Endothelial cell of hepatic sinusoid (primary cell): ENCODE results near the gene MRPL50.
"Not testable (repeated sequence)": the region's sequence is repeated elsewhere in the genome, so short reads cannot be mapped to it uniquely, and the experiment has no call there.

Experiments used
- in situ Hi-C: cut with HindIII; loops from 2 replicates; pipeline ENCODE4 v1.10.0; 2017; ENCODE audit warnings: low sequenced_read_pairs

The MRPL50 gene

GRCh38 chr9:101418518-101419430, 20.4 kb upstream of the MRPL50 start:
- in situ Hi-C loops, result no loop called here

- in situ Hi-C loops, result no loop called here
These were observed 19.6 kb upstream of the MRPL50 start for GRCh38 chr9:101417977-101418376.

GRCh38 chr9:101417389-101417788, 19.0 kb upstream of the MRPL50 start:
- in situ Hi-C loops, result no loop called here

DNA sequence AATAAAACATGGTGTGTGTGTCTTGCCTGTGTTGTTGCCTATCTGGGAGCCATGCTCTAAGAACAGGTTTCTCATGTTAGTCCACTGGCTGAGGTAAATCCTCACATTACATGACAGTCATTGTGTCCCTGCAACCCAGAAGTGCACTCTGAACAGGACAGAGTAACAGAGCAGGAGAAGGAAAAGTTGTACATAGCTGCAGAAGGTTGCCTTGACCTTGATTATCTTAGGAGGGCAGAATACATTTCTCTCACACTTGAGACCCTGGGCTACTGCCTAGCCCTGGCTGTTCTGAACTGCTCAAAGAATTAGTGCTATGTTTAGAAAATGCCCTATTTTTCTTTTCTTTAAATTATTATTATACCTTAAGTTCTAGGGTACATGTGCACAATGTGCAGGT, 17.2 kb upstream of the MRPL50 start:
- in situ Hi-C loops, result no loop called here

DNA sequence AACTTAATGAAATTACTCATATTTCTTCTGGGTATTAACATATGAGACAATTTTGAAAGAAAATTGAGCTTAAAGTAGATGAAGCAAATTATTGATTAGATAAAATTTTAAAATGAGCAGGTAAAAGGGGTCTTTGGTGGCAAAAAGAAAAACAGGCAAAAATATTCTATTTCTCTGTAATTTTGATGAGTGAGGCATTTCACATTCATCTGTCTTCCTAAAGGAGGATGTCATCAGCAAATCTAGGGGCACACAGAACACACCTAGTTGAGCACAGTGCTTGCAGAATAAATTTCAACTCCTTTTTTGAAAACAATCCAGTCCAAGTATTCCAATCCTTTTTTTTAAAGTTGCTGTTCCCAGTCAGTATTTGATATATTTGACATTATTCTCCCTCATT, 16.4 kb upstream of the MRPL50 start:
- in situ Hi-C loops, result no loop called here

DNA sequence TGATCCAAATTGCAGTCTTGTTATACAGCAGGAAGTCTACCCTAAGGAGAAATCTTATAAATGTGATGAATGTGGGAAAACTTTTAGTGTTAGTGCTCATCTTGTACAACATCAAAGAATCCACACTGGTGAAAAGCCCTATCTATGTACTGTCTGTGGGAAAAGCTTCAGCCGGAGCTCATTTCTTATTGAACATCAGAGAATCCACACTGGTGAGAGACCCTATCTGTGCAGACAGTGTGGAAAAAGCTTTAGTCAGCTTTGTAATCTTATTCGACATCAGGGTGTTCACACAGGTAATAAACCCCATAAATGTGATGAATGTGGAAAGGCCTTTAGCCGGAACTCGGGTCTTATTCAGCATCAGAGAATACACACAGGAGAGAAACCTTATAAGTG, 10.7 kb upstream of the MRPL50 start:
- in situ Hi-C loops, result no loop called here

DNA sequence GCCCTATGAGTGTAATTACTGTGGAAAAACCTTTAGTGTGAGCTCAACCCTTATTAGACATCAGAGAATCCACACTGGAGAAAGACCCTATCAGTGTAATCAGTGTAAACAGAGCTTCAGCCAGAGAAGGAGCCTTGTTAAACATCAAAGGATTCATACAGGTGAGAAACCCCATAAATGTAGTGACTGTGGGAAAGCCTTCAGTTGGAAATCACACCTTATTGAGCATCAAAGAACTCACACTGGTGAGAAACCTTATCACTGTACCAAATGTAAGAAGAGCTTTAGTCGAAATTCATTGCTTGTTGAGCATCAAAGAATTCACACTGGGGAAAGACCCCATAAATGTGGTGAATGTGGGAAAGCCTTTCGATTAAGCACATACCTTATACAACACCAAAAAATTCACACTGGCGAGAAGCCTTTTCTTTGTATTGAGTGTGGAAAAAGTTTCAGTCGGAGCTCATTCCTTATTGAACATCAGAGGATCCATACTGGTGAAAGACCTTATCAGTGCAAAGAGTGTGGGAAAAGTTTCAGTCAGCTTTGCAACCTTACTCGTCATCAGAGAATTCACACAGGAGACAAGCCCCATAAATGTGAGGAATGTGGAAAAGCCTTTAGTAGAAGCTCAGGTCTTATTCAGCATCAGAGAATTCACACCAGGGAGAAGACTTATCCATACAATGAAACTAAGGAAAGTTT, 10.1 kb upstream of the MRPL50 start:
- in situ Hi-C loops, result no loop called here

DNA sequence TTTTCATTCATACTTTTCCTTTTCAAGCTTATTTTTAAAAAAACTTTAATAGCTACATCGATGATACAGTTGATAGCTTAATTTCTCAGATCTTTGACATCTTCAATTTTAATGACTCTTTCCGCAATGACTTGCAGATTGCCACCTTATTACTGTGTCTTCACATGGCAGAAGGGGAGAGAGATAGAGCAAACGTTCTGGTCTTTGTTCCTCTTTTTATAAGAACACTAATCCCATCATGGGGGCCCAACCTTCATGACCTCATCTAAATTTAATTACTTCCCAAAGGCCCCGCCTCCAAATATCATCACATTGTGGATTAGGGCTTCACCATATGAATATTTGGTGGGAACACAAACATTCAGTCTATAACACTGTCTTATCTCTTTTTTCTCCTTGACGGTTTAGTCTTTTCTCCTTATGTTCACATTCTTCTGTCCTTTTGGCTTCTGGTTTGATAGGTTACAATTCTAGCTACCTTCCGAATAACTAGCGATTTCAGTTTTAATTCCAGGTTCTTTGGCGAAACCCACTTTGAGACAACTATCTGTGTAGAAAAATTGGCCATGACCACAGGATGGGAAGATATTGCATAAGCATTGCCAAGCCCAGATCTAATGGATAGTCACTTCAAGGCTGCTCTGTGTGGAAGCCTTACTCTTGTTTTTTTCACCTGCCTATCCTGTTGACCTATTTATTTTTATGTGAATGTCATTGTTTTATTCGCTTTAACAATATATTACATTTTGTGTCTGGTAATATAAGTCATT, 5.3 kb upstream of the MRPL50 start:
- in situ Hi-C loops, result no loop called here

GRCh38 chr9:101400120-101400519, 1.7 kb upstream of the MRPL50 start:
- in situ Hi-C loops, result no loop called here

DNA sequence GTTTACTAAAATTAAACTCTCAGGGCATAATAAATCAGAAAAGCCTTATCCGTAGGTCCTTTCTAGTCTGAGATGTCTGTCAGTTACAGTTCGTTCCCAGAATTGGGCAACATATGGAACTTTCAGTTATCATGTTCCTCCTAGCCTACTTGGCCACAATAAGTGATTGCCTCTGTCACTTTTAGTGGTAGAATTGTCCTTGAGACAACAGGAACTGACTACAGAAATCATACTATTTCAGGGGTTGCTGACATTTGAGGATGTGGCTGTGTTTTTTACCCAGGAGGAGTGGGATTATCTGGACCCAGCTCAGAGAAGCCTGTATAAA, 1.2 kb upstream of the MRPL50 start:
- in situ Hi-C loops, result no loop called here

DNA sequence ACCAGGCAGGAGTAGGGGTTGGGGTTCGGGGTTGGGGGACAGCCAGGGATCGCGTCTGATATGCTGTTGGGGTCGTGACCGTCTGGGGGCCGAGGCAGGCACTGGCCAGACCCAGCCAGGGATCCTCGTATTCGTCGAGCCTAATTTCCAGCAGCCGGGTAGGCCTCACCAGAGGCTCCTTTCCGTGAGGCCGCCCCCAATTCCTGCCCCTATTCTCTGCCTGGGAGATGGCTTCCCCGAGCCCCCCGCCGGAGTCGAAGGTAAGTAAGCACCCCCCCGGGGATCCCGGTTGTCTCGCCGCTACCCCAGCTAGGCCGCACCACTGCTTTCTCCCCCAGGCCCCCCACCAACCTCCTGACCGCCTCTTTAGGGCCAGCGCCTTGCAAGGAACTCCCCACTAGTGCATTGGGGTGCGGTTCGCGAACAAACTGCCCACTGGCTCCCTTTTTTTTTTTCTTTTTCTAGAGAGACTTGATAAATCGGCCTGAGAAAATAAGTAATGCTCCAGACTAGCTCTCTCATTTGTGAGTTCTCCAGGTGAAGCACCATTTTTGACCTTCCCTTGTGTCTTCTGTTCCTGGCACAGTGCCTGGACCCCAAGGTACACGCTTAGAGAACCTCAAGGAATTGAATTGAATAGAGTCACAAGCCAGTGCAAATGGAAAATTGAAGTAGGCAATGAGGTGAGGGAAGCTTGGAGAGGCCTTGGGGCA, 668 bp upstream of the MRPL50 start:
- in situ Hi-C loops, result no loop called here

DNA sequence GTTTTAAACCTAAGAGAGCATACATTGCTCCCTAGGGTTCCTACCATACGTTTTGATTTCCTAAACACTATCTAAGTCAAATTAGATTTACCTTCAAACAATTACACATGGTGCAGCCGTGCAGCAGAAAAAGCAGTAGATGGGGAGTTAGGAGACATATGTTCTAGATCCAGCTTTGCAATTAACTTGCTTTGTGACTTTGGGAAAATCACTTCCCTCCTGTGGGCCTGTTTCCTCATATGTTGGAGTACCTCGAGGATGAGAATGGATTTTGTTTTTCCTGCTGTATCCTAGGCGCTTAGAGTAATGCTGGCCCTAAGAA, 711 bp downstream of the MRPL50 start:
- in situ Hi-C loops, result no loop called here

DNA sequence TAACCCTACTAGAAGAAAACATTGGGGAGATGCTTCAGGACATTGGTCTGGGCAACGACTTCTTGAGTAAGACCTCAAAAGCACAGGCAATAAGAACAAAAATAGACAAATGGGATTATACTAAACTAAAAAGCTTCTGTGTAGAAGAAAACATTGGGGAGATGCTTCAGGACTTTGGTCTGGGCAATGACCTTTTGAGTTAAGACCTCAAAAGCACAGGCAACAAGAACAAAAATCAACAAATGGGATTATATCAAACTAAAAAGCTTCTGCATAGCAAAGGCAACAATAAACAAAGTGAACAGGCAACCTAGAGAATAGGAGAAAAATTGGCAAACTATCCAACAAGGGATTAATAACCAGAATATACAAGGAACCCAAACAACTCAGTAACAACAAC, 3.7 kb downstream of the MRPL50 start:
- in situ Hi-C loops, result no loop called here

DNA sequence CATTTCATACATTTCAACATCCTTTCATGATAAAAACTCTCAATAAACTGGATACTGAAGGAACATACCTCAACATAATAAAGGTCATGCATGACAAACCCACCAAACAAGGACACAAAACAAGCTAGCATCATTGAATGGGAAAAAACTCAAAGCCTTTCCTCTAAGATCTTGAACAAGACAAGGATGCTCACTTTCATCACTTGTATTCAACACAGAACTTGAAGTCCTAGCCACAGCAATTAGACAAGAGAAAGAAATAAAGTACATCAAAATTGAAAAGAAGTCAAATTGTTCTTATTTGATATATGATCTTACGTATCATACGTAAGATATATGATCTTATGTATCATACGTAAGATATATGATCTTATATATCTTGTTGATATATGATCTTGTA, 5.3 kb downstream of the MRPL50 start:
- in situ Hi-C loops, result no loop called here

DNA sequence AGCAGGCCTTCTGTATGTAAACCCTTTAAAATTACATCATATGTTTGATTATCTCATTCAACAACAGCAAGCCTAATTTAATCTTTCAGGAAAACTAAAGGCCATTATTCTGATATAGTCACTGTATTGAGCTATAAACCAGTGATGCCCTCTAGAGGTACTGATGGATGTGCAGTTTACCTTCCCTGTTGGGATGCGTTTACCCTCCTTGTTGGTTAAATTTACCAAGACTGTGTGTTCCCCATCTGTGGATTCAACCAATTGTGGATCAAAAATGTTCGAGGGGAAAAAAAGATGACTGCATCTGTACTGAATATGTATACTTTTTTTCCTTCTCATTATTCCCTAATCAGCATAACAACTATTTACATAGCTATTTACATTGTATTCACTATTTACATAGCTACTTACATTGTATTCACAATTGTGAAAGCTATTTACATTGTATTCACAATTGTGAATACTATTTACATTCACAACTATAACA, 9.9 kb downstream of the MRPL50 start:
- in situ Hi-C loops, result no loop called here

GRCh38 chr9:101387871-101388506, 10.4 kb downstream of the MRPL50 start:
- in situ Hi-C loops, result no loop called here

DNA sequence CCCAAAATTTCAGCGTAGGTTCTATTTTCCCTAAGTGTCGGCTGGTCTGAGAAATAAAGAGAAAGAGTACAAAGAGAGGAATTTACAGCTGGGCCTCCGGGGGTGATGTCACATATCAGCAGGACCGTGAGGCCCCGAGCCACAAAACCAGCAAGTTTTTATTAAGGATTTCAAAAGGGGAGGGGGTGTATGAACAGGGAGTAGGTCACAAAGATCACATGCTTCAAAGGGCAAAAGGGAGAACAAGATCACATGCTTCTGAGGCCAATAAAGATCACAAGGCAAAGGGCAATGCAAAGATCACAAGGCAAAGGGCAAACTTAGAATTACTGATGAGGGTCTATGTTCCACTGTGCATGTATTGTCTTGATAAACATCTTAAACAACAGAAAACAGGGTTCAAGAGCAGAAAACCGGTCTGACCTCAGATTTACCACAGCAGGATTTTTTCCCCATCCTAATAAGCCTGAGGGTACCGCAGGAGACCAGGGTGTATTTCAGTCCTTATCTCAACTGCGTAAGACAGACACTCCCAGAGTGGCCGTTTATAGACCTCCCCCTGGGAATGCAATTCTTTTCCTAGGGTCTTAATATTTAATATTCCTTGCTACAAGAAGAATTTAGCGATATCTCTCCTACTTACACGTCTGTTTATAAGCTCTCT, 13.4 kb downstream of the MRPL50 start, which contains the start of gene BAAT:
Gene BAAT (minus strand): TSS at position 134 of the 664 bp plus-strand sequence. CDS start 13,602 bp downstream, outside the sequence.
- in situ Hi-C loops, result not testable (repeated sequence)

DNA sequence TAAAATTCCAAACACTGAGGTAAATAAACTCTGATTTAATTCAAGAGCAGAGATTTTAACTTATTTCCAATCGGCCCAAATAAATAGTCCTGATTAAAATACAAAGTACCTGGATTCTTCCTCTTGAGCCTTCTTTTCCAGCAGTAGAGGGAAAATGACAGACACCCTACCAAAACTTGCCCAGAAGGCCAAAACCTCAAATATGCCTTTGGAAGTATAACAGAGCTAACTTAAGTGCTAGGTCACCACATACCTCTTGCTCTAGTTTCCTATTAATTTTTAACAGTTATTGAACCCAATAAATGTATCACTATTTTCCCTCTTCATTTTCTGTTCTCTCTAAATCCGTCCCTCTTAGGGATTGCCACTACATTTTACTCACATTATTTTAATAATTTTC, 15.1 kb downstream of the MRPL50 start:
- in situ Hi-C loops, result no loop called here

- in situ Hi-C loops, result no loop called here
These were observed 16.5 kb downstream of the MRPL50 start for GRCh38 chr9:101381833-101382342.

DNA sequence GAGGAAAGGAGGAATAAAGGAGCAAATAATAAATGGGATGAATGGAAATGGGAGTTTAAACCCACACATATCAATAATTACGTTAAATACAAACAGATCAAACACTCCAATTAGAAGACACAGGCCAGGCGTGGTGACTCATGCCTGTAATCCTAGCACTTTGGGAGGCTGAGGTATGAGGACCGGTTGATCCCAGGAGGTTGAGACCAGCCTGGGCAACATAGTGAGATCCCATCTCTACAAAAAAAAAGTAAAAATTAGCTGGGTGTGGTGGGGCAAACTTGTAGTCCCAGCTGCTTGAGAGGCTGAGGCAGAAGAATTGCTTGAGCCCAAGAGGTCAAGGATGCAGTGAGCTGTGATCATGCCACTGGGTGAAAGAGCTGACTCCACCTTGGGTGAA, 17.3 kb downstream of the MRPL50 start:
- in situ Hi-C loops, result no loop called here
